Measurements from ENCODE around the gene MGRN1. TPM values are rescaled to one million over a fixed set of nuclear protein-coding genes. Genes with fewer than 3 reads are reported as not detected.

MGRN1 gene
- total and polyA plus RNA-seq, 2 donors (not counting 3 experiments of a cell fraction or from before 2014, with no cell fraction given): 15.6 to 73.0 TPM

DNA sequence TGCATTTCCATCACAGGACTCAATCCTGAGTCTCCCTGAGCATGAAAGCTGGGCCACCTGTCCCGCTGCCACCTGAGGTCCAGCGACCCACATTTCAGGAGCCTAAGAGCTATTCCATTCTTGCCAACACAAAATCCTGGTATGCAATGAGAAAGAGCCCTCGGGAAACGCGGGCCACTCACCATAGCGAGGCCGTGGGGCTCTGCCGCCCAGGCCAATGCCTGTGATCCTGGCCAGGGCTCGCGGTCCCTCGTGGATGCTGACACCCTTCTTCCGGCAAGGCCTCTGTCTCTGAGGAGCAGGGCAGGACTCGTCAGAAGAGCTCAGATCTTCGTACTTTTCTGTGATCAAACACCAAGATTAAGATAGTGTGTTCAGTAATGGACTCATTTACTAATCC lies 80.3 kb downstream of the MGRN1 start:
- no TSS peak for BruUV-seq (replicated peaks)
- H3K79me2 ChIP-seq (ENCODE audit: control insufficient read depth, insufficient read depth, low read length): no peaks in the 10 kb centered on the region
- DNase-seq (ENCODE audit: low read depth, low spot score) (no peak), FAIRE-seq (no peak)
- H4K20me1 ChIP-seq (replicated peaks; ENCODE audit: control insufficient read depth, extremely low read depth, insufficient read depth, low read length): no peaks in the 10 kb centered on the region
- no peak overlapping the region for H3K4me3 ChIP-seq (replicated peaks in 1 of 3; ENCODE audit: insufficient read depth in 1 of 3, low read depth in 1 of 3, low read length in 3 of 3)
- no peak overlapping the region for H3K27ac ChIP-seq (ENCODE audit: insufficient read depth, low read depth, low read length)
- H3K4me1 ChIP-seq (ENCODE audit: control insufficient read depth, extremely low read depth, insufficient read depth, low read length): no peaks in the 10 kb centered on the region
- no peak overlapping the region for H2AFZ ChIP-seq (ENCODE audit: low read depth, low read length)
- POLR2A ChIA-PET: interaction anchor here (0.6 kb wide), 1 partner anchor 129 kb away, joined by 4 read pairs; no protein-coding TSS in a partner anchor
- no peaks in the 10 kb centered on the region for H3K27me3 ChIP-seq (ENCODE audit: control insufficient read depth in 2 of 2, insufficient read depth in 2 of 2, low read length in 2 of 2)
- CTCF ChIA-PET: interaction anchor here (0.7 kb wide), 1 partner anchor 55 kb away, joined by 3 read pairs; no protein-coding TSS in a partner anchor
- dilution Hi-C loops (cut with MboI; ENCODE audit: extremely low pct_ligation_motif_present, low sequenced_read_pairs) (no loop called here), intact Hi-C loops (cut with micrococcal nuclease) (no loop called here)
- H3K4me2 ChIP-seq (ENCODE audit: insufficient read depth, low read length): no peak overlapping the region
- no peaks in the 10 kb centered on the region for H3K9me3 ChIP-seq (replicated peaks; ENCODE audit: control insufficient read depth, insufficient read depth, low read length)
- TF ChIP-seq POLR2A (IDR thresholded peaks at IDR 0.05; ENCODE audit: low read depth, low read length) (no peak), MYC (IDR thresholded peaks at IDR 0.05; ENCODE audit: low read depth, low read length) (no peak), FOS (IDR thresholded peaks at IDR 0.05; ENCODE audit: borderline replicate concordance, insufficient read depth, low read length) (no peak), POLR2AphosphoS5 (IDR thresholded peaks at IDR 0.05; ENCODE audit: insufficient read depth, low read depth, low read length) (no peak), EZH2 (IDR thresholded peaks at IDR 0.05; ENCODE audit: borderline replicate concordance, low read depth, low read length, severe bottlenecking) (no peak), GATA2 (IDR thresholded peaks at IDR 0.05; ENCODE audit: insufficient read depth, insufficient read length, low read depth, low read length) (no peak), JUN (IDR thresholded peaks at IDR 0.05; ENCODE audit: borderline replicate concordance, insufficient read depth, insufficient read length, low read depth) (no peak)
- TF ChIP-seq, protein P1, sequence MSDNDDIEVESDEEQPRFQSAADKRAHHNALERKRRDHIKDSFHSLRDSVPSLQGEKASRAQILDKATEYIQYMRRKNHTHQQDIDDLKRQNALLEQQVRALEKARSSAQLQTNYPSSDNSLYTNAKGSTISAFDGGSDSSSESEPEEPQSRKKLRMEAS (IDR thresholded peaks at IDR 0.05; ENCODE audit: insufficient read depth, insufficient read length): no peak
- TF ChIP-seq, protein P2, sequence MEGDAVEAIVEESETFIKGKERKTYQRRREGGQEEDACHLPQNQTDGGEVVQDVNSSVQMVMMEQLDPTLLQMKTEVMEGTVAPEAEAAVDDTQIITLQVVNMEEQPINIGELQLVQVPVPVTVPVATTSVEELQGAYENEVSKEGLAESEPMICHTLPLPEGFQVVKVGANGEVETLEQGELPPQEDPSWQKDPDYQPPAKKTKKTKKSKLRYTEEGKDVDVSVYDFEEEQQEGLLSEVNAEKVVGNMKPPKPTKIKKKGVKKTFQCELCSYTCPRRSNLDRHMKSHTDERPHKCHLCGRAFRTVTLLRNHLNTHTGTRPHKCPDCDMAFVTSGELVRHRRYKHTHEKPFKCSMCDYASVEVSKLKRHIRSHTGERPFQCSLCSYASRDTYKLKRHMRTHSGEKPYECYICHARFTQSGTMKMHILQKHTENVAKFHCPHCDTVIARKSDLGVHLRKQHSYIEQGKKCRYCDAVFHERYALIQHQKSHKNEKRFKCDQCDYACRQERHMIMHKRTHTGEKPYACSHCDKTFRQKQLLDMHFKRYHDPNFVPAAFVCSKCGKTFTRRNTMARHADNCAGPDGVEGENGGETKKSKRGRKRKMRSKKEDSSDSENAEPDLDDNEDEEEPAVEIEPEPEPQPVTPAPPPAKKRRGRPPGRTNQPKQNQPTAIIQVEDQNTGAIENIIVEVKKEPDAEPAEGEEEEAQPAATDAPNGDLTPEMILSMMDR (IDR thresholded peaks at IDR 0.05; ENCODE audit: extremely low read depth in 1 of 2, insufficient read depth in 1 of 2, low read depth in 1 of 2, low read length in 2 of 2): no peak
- H3K36me3 ChIP-seq (ENCODE audit: control insufficient read depth in 2 of 2, extremely low read depth in 1 of 2, insufficient read depth in 2 of 2, low read length in 2 of 2): peaks cover 0 to 25% of the 10 kb centered on the region in 2 experiments
- H3K9me1 ChIP-seq (replicated peaks; ENCODE audit: control insufficient read depth, extremely low read depth, insufficient read depth, low read length): no peaks in the 10 kb centered on the region
- no peak overlapping the region for H3K9ac ChIP-seq (replicated peaks; ENCODE audit: extremely low read depth, insufficient read depth, low read length)

All from endothelial cell of umbilical vein (primary cell).